Gastrocnemius medialis (tissue), 4 donors: ENCODE results near the gene RBKS.

Experiments used
- POLR2A ChIP-seq, 2 donors: fragments of 450-650 bp; IDR thresholded peaks; one replicate each; pipeline ENCODE4 v1.6.1; 2017; ENCODE audit warnings: antibody characterized with exemption in 2 of 2, mild to moderate bottlenecking in 2 of 2, moderate library complexity in 2 of 2
- TF ChIP-seq, protein P1 (sequence below), 5 experiments: fragments of 450-650 bp in 3 of 5; fragments of 200-600 bp in 2 of 5; sonication (generic) in 2 of 5; IDR thresholded peaks in 4 of 5; conservative IDR thresholded peaks in 1 of 5; 1 replicate in 4 of 5; 2 replicates in 1 of 5; pipeline ENCODE4 v1.5.1; 2016 to 2019; ENCODE audit warnings: antibody characterized with exemption in 5 of 5, mild to moderate bottlenecking in 3 of 5, moderate library complexity in 3 of 5

- TF ChIP-seq, protein P1, sequence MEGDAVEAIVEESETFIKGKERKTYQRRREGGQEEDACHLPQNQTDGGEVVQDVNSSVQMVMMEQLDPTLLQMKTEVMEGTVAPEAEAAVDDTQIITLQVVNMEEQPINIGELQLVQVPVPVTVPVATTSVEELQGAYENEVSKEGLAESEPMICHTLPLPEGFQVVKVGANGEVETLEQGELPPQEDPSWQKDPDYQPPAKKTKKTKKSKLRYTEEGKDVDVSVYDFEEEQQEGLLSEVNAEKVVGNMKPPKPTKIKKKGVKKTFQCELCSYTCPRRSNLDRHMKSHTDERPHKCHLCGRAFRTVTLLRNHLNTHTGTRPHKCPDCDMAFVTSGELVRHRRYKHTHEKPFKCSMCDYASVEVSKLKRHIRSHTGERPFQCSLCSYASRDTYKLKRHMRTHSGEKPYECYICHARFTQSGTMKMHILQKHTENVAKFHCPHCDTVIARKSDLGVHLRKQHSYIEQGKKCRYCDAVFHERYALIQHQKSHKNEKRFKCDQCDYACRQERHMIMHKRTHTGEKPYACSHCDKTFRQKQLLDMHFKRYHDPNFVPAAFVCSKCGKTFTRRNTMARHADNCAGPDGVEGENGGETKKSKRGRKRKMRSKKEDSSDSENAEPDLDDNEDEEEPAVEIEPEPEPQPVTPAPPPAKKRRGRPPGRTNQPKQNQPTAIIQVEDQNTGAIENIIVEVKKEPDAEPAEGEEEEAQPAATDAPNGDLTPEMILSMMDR (IDR thresholded peaks at IDR 0.05 in 4 of 5, conservative IDR thresholded peaks at IDR 0.05 in 1 of 5) = no peak
- no peak for TF ChIP-seq POLR2A (IDR thresholded peaks at IDR 0.05)
These were observed 39.8 kb upstream of the RBKS start for GRCh38 chr2:27929916-27930486.
